Left colon (tissue), 2 donors: ENCODE data around the gene ASB5. TPM values are rescaled to one million over a fixed set of nuclear protein-coding genes. Genes with fewer than 3 reads are reported as not detected.
"Not testable (repeated sequence)": the region's sequence is repeated elsewhere in the genome, so short reads cannot be mapped to it uniquely, and the experiment has no call there.

Experiments
- ATAC-seq: fragments of 200-7000 bp; cut with Tn5 transposase; one replicate; pipeline ENCODE4 v1.9.1; 2020; ENCODE audit warnings: mild to moderate bottlenecking, moderate library complexity
- DNase-seq, 2 donors: peaks; one replicate each; pipeline ENCODE4 v3.0.0-alpha.2; 2020
- intact Hi-C, 2 donors: fragments of 100-400 bp; cut with DNase I in 1 of 2; cut with micrococcal nuclease in 1 of 2; formaldehyde crosslinking; loops; one replicate each; pipeline versions ENCODE4 v1.11.2 to v1.14.0; 2022; cut with DNase I, micrococcal nuclease
- total RNA-seq, 2 donors: library from RNA; stranded (reverse); fragmentation: NEBNext Ultra II Directional; extraction: Animal tissue kit (Norgen Biotek cat#: 25700); gene quantifications; one replicate each; pipeline ENCODE4 v1.2.1, GENCODE V29; 2021
- donor health status: DM: no; HTN: no; CAD: no.
- donor health status: DM: yes; HTN: yes; CAD: no.

ASB5 gene
- total RNA-seq, 2 donors from 2014 or later: 2.1 TPM; not detected in 1

DNA sequence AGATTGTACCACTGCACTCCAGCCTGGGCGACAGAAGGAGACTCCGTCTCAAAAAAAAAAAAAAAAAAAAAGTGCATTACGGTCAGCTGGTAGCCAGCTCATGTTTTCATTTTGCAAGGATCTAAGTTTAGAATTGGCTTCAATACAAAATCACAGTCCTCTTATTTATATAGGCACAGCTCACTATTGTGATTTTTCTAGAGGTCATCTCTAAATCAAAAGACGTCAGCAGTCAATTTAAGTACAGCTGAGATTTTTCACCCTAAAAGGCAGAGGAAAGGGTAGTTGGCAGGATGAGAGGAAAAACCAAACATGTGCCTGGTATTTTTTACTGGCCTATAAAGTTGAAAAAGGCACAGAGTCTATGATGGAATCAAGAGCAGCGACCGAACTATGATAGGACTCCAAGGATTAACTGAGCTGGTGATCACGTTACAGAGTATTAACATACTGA is 30.8 kb downstream of the ASB5 start:
- intact Hi-C loops: no loop called here

DNA sequence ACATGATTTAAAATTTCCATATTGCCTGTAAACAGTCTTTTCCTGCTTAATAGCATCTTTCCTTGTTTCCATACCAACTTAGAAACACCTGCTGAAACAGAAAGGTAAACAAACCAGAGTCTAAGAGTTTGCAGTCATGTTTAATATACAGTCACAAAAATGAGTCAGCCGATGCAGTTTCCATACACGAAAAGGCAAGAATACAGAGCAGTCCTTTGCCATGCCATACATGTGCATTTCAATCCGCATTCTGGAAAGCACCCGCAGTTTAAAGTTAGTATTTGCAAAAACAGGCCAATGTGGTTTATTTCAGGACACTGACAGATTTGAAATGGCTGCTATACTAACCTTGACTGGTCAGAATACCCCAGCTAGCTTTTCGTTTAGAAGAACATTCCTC is 32.1 kb downstream of the ASB5 start:
- DNase-seq (no peak), ATAC-seq (no peak)
- intact Hi-C loops: no loop called here

More for the DNA sequence above, 30.8 kb downstream of the ASB5 start:
- DNase-seq (no peak), ATAC-seq (no peak)

DNA sequence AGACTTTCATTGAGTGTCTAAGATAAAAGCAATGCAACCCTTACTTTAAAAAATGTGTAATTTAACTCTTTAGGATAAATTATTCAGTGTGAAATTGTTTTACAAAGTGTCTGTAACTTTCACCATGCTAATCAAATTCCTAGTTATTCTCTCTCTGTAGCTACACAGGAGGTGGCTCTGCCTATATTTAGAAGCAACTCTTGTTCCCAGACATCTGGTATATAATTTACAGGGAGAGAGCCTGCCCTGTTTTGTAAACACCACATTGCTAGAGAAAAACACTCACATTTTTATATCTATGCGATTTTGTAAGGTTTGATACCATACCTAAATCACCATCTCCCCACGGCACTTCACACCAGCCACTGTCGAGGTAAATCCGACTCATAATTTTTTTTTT is 38.2 kb downstream of the ASB5 start:
- DNase-seq (no peak), ATAC-seq (no peak)
- intact Hi-C loops: no loop called here

DNA sequence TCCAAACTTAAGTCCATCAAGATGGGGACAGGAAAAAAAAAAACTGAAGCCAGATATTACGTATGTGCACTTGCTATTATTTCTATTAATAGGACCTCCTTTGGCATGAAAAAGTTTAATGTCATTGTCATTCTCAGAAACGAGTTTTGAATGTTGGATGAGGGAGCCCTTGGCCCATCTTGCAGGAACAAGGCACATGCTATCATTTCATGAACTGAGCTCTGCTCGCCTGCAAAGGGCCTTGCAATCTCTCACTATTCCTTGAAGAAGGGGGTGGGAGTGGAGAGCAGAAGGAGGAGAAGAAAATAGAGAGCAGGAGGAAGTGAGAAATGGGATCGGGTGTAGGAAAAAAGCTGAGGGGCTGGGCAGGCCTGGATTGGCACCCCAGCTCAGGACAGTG is 39.4 kb downstream of the ASB5 start:
- no peak for DNase-seq
- intact Hi-C loops: no loop called here
- ATAC-seq: no peak

DNA sequence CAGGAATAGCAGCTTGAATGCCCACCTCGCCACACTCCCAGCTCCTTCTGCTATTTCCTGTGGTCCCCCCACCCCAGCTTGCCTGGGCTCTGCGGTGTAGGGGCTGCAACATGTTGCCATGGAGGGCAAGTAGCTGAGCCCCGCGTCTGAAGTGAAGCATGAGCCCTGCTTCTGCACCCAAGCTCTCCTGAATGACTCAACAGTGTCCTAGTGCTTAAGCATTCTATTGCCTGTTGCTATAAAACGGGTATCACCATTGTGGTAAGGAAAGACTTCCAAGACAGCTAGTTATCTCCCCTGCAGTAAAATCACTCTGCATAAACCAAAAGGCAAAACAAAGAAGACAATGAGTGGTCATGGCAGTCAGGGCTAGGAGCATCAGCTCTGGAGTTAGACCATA is 42.3 kb downstream of the ASB5 start:
- DNase-seq: no peak
- no peak for ATAC-seq
- intact Hi-C loops: no loop called here

DNA sequence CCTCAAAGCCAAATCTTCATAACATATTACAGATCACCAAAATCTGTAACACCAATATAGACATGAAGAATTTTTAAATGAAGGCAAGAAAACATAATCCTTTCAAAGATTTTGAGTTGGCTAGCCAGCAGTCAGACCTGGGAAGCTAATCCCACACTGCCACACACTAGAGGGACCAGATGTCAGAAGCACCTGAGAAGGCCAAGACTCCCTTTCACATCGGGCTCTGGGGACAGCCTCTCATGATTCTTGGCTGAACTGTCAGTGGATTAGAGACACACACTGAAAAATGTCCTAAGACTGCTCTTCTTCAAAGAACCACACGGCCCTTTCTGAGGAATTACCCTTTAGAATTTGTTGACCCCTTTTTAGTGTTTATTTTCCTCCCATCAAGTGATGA is 45.5 kb downstream of the ASB5 start:
- intact Hi-C loops: no loop called here
- no peak for DNase-seq

DNA sequence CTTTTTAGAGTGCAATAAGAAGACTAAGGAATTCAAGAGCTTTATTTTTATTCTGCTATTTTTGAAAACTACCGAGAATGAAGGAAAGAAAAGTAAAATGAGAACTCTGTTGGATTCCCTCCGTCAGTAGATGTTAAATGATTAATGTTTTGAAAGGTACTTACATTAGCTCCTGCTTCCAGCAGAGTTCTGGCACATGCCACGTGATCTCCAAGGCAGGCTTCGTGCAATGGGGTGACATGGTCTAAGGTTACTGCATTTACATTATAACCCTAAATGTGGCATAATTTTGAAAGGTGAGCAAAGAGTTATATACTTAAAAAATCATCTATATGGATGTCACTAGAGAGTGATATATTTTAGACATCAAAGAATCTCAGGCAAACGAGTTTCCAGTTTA is 46.9 kb downstream of the ASB5 start:
- intact Hi-C loops: no loop called here
- no peak for DNase-seq

More for the DNA sequence above, 45.5 kb downstream of the ASB5 start:
- ATAC-seq: no peak

DNA sequence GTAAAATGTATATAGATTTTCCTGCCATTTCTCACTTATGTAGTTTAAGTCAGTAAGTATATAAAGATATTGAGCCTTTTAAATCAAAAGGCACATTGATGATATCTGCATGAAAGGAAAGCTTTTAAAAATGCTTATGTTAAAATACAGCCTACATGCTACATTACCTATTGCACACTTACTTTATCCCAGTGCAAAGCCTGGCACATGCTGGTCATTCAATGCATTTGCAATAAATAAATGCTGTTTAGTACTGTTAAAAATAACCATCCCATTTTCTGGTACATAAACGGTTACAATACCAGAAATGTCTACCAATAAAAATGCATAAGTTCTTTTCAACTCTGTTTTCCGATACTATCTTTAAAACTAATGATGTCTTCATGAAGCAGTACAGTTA is 51.5 kb downstream of the ASB5 start:
- no peak for ATAC-seq
- intact Hi-C loops: no loop called here
- DNase-seq: no peak

More for the DNA sequence above, 46.9 kb downstream of the ASB5 start:
- ATAC-seq: no peak

DNA sequence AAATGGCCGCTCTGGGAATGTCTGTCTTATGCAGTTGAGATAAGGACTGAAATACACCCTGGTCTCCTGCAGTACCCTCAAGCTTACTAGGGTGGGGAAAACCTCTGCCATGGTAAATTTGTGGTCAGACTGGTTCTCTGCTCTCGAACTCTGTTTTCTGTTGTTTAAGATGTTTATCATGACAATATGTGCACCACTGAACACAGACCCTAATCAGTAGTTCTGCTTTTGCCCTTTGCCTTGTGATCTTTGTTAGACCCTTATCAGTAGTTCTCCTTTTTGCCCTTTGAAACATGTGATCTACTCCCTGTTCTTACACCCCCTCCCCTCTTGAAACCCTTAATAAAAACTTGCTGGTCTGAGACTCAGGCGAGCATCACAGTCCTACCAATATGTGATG is 56.7 kb downstream of the ASB5 start:
- intact Hi-C loops, ATAC-seq, DNase-seq: not testable (repeated sequence)

DNA sequence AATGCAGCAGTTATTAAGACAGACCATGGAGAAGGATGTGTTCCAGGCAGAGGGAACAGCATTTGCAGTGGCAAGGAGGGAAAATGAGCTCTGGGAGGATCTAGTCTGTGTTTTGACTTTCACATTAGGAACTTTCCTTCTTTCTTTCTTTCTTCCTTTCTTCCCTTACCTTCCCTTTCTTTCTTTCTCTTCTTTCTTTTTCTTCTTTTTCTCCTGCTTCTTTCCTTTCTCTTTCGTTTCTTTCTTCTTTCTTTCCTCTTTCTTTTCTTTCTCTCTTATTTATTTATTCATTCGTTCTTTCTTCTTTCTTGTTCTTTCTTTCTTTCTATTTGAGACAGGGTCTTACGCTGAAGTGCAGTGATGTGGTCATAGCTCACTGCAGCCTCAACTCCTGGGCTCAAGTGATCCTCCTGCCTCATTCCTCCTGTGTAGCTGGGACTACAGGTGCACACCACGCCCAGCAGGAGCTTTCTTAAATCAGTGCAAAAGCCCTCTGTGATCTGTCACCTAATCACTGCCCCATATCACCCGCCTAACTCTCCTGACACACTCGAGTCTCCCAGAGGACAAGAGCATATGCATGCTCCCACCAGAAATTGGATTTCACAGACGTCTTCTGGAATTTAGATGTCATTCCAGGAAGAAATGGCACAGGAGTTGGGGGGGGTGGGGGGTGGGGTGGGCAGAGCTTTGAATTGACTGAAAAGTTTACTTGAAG is 58.3 kb downstream of the ASB5 start:
- DNase-seq (no peak), ATAC-seq (no peak)
- intact Hi-C loops: no loop called here

DNA sequence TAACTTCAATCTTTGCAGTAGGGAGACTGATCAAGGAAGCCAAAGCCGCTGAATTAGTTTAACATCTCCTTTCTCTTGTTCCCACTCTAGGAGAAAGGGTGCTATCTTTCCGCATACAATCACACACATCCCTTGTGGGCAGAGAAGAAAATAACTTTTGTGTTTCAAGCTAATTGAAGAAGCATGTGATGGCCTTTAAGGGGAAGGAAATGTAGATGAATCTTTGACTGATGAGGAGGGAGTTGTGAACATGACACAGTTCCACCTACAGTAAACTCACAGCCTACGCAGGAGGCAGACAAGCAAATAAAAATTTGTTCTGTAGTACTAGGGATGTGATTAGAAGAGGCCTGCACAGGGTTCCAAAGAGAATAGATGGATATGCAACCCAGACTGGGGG is 58.9 kb downstream of the ASB5 start:
- ATAC-seq (no peak), DNase-seq (no peak)
- intact Hi-C loops: no loop called here

DNA sequence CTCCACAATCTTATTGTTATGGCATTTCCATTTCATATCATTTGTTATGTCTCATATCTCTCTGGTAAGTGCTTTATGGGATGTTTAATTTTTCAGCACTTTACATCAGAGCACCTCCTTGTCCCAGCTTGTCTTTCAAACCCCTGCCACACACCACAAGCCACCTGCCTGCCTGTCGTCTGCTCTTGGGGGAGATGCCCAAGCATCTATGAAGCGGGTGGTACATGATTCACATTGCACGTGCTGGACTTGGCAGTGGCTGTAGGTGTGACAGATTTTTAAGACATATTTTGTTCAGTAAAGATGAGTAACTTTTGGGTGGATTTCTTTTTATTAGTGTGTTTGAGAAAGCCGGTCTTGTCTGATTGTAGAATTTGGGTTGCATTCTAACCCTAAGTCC is 59.5 kb downstream of the ASB5 start:
- DNase-seq (no peak), ATAC-seq (no peak)
- intact Hi-C loops: no loop called here

DNA sequence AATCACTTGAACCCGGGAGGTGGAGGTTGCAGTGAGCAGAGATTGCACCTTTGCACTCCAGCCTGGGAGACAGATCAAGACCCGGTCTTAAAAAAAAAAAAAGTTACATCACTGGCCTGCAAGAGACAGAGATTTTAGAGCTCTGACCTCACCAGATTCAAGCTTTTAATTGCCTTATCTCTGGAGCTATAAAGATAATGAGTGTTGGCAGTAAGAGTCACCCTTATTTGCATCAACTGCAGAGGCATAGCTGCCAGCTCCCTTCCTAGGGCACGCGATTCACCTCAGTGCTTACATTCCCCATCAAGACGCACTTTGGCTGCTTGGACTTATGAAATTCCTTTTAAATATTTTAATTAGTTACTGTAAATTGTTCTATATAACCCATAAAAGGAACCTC is 61.2 kb downstream of the ASB5 start:
- peak; percentile 96 for ATAC-seq

DNA sequence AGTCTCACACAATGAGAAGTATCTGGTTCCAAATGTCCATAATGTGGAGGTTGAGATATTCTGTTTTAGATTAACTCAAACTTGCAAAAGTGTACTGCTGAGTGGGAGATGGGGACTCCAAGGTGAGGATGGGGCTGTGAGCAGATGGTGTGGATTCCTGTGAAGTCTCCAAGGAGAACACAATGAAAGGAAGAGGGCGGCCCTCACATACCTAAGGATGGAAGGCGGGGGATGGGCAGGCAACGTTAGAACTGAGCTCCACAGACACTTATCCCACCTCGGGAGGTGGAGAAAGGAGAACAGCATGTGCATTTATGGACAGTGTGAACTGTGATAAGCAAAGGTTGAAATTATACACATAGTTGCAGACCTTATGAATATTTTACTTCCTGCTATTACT is 63.7 kb downstream of the ASB5 start:
- intact Hi-C loops: no loop called here
- no peak for ATAC-seq
- DNase-seq: no peak

More for the DNA sequence above, 61.2 kb downstream of the ASB5 start:
- DNase-seq: peak in 1 of 2 donors; percentile 7
- intact Hi-C loops: no loop called here

DNA sequence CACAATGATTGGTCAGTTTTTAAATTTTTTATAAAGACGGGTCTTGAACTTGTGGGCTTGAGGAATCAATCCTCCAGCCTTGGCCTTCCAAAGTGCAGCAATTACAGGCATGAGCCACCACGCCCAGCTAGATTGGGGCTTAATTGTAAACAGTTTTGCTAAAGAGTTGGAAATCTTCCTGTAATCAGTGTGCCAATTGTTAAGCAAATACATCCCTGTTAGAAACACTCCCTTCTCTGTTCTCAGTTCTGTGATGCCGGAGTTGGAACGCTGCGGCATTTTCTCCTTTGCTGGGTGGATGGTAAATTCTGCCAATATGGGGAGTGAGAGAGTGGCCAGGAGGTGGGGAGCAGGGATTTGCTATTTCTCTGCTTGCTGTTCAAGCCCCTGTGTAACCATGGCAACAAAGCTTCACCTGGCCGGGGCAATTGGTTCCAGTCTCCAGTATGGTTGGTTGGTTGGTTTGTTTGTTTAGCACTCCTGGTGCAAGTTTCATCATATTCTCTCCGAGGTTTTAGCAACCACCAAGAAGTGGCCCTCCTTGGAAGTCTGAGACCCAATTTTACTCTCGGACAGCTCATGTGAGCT is 70.6 kb downstream of the ASB5 start:
- DNase-seq (peak in 1 of 2 donors; percentile 10), ATAC-seq (peak; percentile 49)
- intact Hi-C loops: no loop called here

DNA sequence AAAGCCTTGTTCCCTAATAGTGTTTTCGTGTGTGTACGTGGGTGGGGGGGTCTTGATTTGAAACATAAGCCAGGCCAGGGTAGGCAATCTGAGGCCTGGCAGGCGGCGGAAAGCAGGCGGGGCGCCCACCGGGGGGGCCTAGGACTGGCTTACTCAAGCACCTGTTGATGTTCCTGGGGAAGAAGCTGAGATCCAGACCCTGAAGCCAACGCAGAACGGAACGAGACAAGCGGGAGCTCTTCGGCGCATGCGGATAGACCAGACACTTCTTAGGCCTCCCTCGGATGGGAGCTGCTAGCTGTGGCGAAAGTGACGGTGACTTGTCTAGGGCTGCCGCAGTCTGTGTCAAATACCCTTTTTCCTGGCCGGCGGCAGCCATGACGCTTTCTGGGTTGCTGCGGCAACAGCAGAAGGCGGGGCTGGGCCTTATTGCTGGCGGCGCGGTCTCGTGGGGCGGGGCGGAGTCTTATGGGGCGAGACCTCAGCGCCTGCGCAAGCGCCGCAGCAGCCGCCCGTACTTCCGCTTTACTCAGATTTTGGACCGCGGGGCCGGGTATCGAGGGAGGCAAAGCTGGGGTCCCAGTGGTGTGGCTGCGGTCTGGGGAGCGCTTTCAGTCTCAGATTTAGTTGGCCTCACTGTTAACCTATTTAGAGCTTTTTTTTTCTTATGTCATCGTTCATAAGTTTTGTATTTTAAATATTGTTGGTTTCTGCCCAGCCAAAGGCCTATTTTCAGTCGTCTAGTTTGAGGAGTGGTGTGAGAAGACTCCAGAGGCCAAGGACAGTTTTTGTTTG is 73.6 kb downstream of the ASB5 start, which contains the start of gene SPATA4:
Gene SPATA4, minus strand, starts transcription at position 402 of the 795 bp plus-strand sequence. Its CDS starts 23 bp downstream, at position 379.
- intact Hi-C loops: no loop called here
- peak; percentile 100 for ATAC-seq

DNA sequence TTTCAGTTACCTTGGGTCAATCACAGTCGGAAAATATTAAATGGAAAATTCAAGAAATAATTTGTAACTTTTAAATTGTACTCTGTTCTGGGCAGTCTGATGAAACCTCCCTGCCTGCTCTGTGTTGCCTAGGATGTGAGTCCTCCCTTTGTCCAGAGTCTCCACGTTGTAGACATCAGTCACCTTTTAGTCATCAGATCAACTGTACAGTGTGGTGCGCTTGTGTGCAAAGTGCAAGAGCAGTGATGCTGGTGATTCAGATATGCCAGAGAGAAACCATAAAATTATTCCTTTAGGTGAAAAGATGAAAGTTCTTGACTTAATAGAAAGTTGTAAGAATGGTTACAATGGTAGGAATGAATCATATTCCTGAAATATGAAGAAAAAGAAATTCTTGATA is 75.1 kb downstream of the ASB5 start:
- DNase-seq: no peak
- ATAC-seq: no peak
- intact Hi-C loops: no loop called here

More for the DNA sequence above, 73.6 kb downstream of the ASB5 start, which contains the start of gene SPATA4:
- DNase-seq: peak; percentile 95 to 98

DNA sequence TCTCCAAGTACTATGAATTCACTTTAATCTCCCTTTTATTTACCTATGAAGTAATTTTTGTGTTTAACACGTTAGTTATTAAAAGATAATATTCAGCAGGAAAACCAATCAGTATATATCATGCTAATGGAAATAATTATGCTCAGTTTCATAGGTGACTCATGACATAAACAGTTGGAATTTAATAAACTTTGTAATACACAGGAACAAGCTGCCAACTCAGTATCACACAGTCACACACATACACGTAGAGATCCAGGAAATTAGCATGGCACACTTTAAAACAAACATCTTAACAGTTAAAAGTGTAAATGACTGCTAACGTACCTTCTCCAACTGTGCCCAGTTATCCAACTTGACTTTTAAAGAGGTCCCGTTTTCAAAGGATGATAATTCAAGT is 75.9 kb downstream of the ASB5 start:
- no peak for DNase-seq
- ATAC-seq: no peak
- intact Hi-C loops: no loop called here

DNA sequence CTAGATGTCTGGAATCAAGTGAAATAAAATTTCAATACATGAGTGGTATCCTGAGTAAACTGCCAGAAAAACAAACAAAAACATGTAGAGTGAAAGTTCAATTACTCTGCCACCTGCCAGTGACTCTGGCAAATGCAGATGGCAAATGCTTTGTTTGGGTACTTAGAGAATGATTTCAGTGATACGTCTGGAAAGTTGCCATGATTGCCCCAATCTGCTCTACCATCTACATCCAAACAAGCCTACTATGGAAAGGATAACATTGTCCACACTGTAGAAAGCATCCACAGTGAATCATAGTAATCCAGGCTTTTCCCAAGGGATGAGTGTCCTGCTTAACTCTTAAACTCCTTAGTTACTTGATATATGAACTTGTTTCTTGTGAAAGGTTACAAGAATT is 77.0 kb downstream of the ASB5 start:
- ATAC-seq (no peak), DNase-seq (no peak)
- intact Hi-C loops: no loop called here
